Urinary bladder (tissue), 4 donors: ENCODE data around the gene JAML. TPM values are rescaled to one million over a fixed set of nuclear protein-coding genes. Genes with fewer than 3 reads are reported as not detected.

ENCODE experiments used
- DNase-seq: peaks from one replicate; pipeline ENCODE4 v3.0.0-alpha.2; 2015; ENCODE audit errors: extremely low spot score
- H3K27ac ChIP-seq: one replicate; pipeline ENCODE4 v1.5.1; 2013; ENCODE audit warnings: low read depth, mild to moderate bottlenecking, moderate library complexity
- H3K36me3 ChIP-seq: one replicate; pipeline ENCODE4 v1.6.1; 2013; ENCODE audit warnings: mild to moderate bottlenecking, moderate library complexity; ENCODE audit not compliant: insufficient read depth
- H3K4me1 ChIP-seq: one replicate; pipeline ENCODE4 v1.6.1; 2013; ENCODE audit warnings: mild to moderate bottlenecking, moderate library complexity; ENCODE audit not compliant: insufficient read depth
- H3K4me3 ChIP-seq: one replicate; pipeline ENCODE4 v1.5.1; 2013; ENCODE audit warnings: low read depth, low read length
- WGBS: extraction: QIAGEN DNeasy Blood & Tissue Kit; methylation state at CpG from one replicate; pipeline ENCODE4 v1.1.7; 2013; 5-methylcytosine and 5-hydroxymethylcytosine counted together
- polyA plus RNA-seq: library from polyadenylated mRNA; stranded (reverse); fragments of 200-250 nt; gene quantifications from one replicate; pipeline ENCODE4 v1.2.3, GENCODE V29; 2013
- small RNA-seq: library from RNA; depleted of rRNA; stranded (forward); fragments of <200 nt; gene quantifications from one replicate; pipeline ENCODE3, GENCODE V24; 2014
- total RNA-seq: library from RNA; depleted of rRNA; stranded (reverse); fragments of >200 nt; gene quantifications from one replicate; pipeline ENCODE4 v1.2.3, GENCODE V29; 2014
- donor health status: healthy with polysubstance abuse.
- donor health status: healthy.

Gene JAML
- total and polyA plus RNA-seq, 2 donors: 6.0 to 6.5 TPM

DNA sequence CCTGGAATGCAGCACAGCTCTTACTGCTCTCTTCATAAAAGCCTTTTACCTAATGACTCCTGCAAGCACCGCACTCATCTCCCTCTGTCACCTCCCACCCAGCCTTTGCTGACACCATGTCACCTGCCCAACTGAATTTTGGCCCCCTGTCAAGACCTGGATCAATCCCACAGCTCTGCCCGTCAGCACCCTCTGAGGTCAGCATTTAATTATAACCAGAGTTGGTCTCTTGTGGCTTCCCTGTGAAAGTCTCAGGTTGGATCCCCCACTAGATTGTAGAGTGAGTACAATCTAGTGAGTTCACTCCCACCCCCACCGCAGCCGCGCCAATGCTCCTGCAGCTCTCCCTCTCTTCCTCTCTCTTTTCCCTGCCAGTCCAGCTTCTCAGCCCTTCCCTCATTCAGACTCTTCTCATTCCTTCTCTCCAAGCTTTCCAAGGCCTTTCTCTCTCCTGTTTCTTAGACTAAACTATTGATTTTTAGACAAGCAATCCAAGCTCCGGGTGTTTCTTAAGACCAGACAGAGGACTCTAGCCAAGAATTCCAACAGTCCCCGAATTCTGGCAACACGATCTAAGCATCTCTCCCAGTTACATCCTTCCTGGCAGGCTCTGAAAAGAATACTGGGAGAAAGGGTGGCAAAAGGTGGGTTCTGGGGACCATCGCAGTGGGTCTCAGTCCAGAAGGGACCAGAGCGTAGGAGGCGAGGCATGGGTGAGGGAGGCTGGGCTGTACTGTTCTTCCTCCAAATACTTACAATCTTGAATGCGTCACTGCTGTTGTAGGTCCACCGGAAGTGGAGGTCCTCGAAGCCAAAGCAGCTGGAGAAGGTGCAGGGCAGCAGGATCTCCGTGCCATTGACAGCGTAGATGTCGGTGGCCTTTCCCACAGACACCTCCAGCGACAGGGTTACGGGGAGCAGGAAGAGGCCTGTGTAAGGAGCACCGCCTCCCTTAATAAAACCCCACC lies 80.2 kb downstream of the JAML start:
- Histone ChIP-seq H3K27ac (no peak overlapping the region), H3K4me3 (no peak overlapping the region), H3K36me3 (no peaks in the 10 kb centered on the region), H3K4me1 (no peaks in the 10 kb centered on the region)
- DNase-seq: no peak
- WGBS: 48% methylated on average over 20 of the region's 20 CpGs

Small RNA genes lying within 50 kb of the gene (small RNA-seq; reads per million reads assigned to genes)
- not detected for gene HSPE1P18

Other genes with a start within 250 kb of the JAML start
- gene IL10RA, start 238.6 kb downstream of the JAML start, total RNA-seq: 8.7 TPM
- 10.8 TPM for gene IL10RA, start 238.6 kb downstream of the JAML start, polyA plus RNA-seq
- 15.0 TPM for gene TMPRSS4, start 147.9 kb downstream of the JAML start, total RNA-seq
- 27.9 TPM for gene TMPRSS4, start 147.9 kb downstream of the JAML start, polyA plus RNA-seq
- not detected for gene SMIM35, start 138.0 kb downstream of the JAML start, total RNA-seq
- gene SMIM35, start 138.0 kb downstream of the JAML start, polyA plus RNA-seq: 0.03 TPM
- 4.8 TPM for gene SCN4B, start 72.2 kb downstream of the JAML start, total RNA-seq
- 5.5 TPM for gene SCN4B, start 72.2 kb downstream of the JAML start, polyA plus RNA-seq
- gene SCN2B, start 48.4 kb downstream of the JAML start, total RNA-seq: 2.7 TPM
- 0.79 TPM for gene SCN2B, start 48.4 kb downstream of the JAML start, polyA plus RNA-seq
- gene MPZL3, start 27.4 kb upstream of the JAML start, total RNA-seq: 4.7 TPM
- gene MPZL3, start 27.4 kb upstream of the JAML start, polyA plus RNA-seq: 1.4 TPM
- gene MPZL2, start 39.3 kb upstream of the JAML start, total RNA-seq: 62.8 TPM
- gene MPZL2, start 39.3 kb upstream of the JAML start, polyA plus RNA-seq: 44.2 TPM
- gene CD3E, start 79.7 kb upstream of the JAML start, total RNA-seq: 0.32 TPM
- 3.6 TPM for gene CD3E, start 79.7 kb upstream of the JAML start, polyA plus RNA-seq
- 0.69 TPM for gene CD3D, start 117.7 kb upstream of the JAML start, total RNA-seq
- gene CD3D, start 117.7 kb upstream of the JAML start, polyA plus RNA-seq: 5.6 TPM
- 1.1 TPM for gene CD3G, start 119.3 kb upstream of the JAML start, total RNA-seq
- 0.48 TPM for gene CD3G, start 119.3 kb upstream of the JAML start, polyA plus RNA-seq
- gene UBE4A, start 134.6 kb upstream of the JAML start, total RNA-seq: 54.2 TPM
- gene UBE4A, start 134.6 kb upstream of the JAML start, polyA plus RNA-seq: 19.7 TPM
- gene ATP5MG, start 176.6 kb upstream of the JAML start, total RNA-seq: 70.1 TPM
- gene ATP5MG, start 176.6 kb upstream of the JAML start, polyA plus RNA-seq: 210 TPM
- gene KMT2A, start 211.5 kb upstream of the JAML start, total RNA-seq: 82.4 TPM
- gene KMT2A, start 211.5 kb upstream of the JAML start, polyA plus RNA-seq: 19.6 TPM